Measurements from ENCODE around the gene RAB20.

GRCh38 chr13:110505594-110505993, 55.9 kb downstream of the RAB20 start:
- TF ChIP-seq TCF7L2 (IDR thresholded peaks at IDR 0.05; ENCODE audit: borderline replicate concordance, extremely low read depth, insufficient read depth, insufficient read length) = no peak
- TF ChIP-seq POLR2A (IDR thresholded peaks at IDR 0.05; ENCODE audit: borderline replicate concordance, extremely low read depth, insufficient read depth, insufficient read length) = no peak
- TF ChIP-seq SIN3A (IDR thresholded peaks at IDR 0.05; ENCODE audit: low read depth) = no peak
- TF ChIP-seq, protein P1, sequence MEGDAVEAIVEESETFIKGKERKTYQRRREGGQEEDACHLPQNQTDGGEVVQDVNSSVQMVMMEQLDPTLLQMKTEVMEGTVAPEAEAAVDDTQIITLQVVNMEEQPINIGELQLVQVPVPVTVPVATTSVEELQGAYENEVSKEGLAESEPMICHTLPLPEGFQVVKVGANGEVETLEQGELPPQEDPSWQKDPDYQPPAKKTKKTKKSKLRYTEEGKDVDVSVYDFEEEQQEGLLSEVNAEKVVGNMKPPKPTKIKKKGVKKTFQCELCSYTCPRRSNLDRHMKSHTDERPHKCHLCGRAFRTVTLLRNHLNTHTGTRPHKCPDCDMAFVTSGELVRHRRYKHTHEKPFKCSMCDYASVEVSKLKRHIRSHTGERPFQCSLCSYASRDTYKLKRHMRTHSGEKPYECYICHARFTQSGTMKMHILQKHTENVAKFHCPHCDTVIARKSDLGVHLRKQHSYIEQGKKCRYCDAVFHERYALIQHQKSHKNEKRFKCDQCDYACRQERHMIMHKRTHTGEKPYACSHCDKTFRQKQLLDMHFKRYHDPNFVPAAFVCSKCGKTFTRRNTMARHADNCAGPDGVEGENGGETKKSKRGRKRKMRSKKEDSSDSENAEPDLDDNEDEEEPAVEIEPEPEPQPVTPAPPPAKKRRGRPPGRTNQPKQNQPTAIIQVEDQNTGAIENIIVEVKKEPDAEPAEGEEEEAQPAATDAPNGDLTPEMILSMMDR (IDR thresholded peaks at IDR 0.05 in 2 of 3, conservative IDR thresholded peaks at IDR 0.05 in 1 of 3; ENCODE audit: borderline replicate concordance in 1 of 3, insufficient read depth in 1 of 3, low read depth in 2 of 3, low read length in 2 of 3) = no peak
- TF ChIP-seq, protein P2, sequence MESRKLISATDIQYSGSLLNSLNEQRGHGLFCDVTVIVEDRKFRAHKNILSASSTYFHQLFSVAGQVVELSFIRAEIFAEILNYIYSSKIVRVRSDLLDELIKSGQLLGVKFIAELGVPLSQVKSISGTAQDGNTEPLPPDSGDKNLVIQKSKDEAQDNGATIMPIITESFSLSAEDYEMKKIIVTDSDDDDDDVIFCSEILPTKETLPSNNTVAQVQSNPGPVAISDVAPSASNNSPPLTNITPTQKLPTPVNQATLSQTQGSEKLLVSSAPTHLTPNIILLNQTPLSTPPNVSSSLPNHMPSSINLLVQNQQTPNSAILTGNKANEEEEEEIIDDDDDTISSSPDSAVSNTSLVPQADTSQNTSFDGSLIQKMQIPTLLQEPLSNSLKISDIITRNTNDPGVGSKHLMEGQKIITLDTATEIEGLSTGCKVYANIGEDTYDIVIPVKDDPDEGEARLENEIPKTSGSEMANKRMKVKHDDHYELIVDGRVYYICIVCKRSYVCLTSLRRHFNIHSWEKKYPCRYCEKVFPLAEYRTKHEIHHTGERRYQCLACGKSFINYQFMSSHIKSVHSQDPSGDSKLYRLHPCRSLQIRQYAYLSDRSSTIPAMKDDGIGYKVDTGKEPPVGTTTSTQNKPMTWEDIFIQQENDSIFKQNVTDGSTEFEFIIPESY (IDR thresholded peaks at IDR 0.05; ENCODE audit: extremely low read depth, insufficient replicate concordance, low read length) = no peak
- no peak for TF ChIP-seq REST (IDR thresholded peaks at IDR 0.05; ENCODE audit: low read depth)
- no peak for TF ChIP-seq EZH2phosphoT487 (IDR thresholded peaks at IDR 0.05; ENCODE audit: borderline replicate concordance)
- no peak for TF ChIP-seq RAD21 (IDR thresholded peaks at IDR 0.05; ENCODE audit: low read depth)
- TF ChIP-seq MAX (IDR thresholded peaks at IDR 0.05) = no peak
- no peak for TF ChIP-seq SP1 (IDR thresholded peaks at IDR 0.05; ENCODE audit: low read depth)
- TF ChIP-seq CEBPB (IDR thresholded peaks at IDR 0.05; ENCODE audit: low read depth) = no peak
- TF ChIP-seq POLR2AphosphoS5 (IDR thresholded peaks at IDR 0.05; ENCODE audit: low read depth, low read length) = no peak
- no peak for TF ChIP-seq EZH2 (IDR thresholded peaks at IDR 0.05)
- no peak for TF ChIP-seq FOSL1 (IDR thresholded peaks at IDR 0.05; ENCODE audit: low read depth)

Measured in HCT116 (cell line).